GM12801 (cell line): ENCODE measurements around the gene CXorf49B.
"Not testable (repeated sequence)": the region's sequence is repeated elsewhere in the genome, so short reads cannot be mapped to it uniquely, and the experiment has no call there.

Source experiments
- CTCF ChIP-seq: IDR thresholded peaks from one replicate; pipeline ENCODE4 v1.5.1; 2011; ENCODE audit warnings: control low read depth; ENCODE audit not compliant: insufficient read length; ENCODE audit errors: extremely low read depth

Gene CXorf49B

GRCh38 chrX:71763049-71763448 lies at the start of gene CXorf49B:
Gene CXorf49B, plus strand, starts transcription at chrX:71763349. Its CDS starts 75 bp downstream, at chrX:71763424.
- not testable (repeated sequence) for TF ChIP-seq CTCF

GRCh38 chrX:71718185-71718584 lies 45.0 kb upstream of the CXorf49B start, which contains the start of gene CXorf49:
Gene CXorf49, minus strand, starts transcription at chrX:71718285. Its CDS starts 134 bp downstream, at chrX:71718151.
- TF ChIP-seq CTCF, result not testable (repeated sequence)

- no peak for TF ChIP-seq CTCF
Measured at GRCh38 chrX:71809886-71810285, 46.7 kb downstream of the CXorf49B start.

GRCh38 chrX:71814123-71814912 lies 51.2 kb downstream of the CXorf49B start:
- TF ChIP-seq CTCF, result no peak

- no peak for TF ChIP-seq CTCF
Measured at GRCh38 chrX:71815121-71815905, 52.2 kb downstream of the CXorf49B start.

GRCh38 chrX:71815906-71816156 lies 52.7 kb downstream of the CXorf49B start:
- no peak for TF ChIP-seq CTCF
